Activated naive CD4-positive, alpha-beta T cell treated with Interleukin-2 at 50 U/mL for 16 hours (primary cell): ENCODE measurements around the gene CROCC2.

Source experiments
- DNase-seq: peaks from one replicate; pipeline ENCODE4 v3.0.0-alpha.2; 2020

CROCC2 gene

DNA sequence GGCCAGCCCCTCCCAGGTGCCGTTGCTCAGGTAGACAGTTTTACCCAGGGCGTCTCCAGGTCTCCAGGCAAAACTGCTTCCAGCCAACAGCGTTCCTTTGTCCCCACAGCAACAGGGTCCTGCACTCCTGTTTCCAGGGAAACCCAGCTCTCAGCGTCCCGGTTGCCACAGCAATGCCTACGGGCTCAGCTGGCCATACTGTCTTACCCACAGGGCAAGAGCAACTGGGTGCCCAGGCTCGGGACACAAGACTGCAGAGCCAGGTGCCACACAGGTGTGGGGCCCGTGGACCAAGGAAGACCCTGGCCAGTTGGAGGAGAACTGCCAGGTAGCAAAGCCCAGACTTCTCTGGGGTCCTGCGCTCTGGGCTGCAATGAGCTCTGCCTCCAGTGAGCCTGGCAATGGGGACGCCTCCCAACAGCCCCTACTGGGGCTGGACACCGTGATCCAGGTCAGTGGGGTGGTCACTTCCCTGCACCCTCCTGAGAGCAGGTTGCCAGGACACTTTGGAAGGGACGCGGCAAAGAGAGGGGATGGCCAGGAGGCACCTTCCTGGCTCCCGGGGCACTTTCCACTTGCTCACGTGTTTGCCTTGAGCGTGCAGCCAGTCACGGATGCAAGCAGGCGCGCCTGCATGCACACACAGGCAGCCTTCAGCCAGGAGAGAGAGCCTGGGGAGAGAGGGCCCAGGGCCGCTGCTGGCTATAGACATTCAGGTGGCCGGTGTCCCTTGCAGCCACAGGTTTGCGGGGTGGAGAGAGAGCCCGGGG lies at the start of gene CROCC2:
CROCC2 (plus strand) TSS at position 196 of the 770 bp plus-strand sequence; CDS start at position 374, 178 bp downstream.
- no peak for DNase-seq

DNA sequence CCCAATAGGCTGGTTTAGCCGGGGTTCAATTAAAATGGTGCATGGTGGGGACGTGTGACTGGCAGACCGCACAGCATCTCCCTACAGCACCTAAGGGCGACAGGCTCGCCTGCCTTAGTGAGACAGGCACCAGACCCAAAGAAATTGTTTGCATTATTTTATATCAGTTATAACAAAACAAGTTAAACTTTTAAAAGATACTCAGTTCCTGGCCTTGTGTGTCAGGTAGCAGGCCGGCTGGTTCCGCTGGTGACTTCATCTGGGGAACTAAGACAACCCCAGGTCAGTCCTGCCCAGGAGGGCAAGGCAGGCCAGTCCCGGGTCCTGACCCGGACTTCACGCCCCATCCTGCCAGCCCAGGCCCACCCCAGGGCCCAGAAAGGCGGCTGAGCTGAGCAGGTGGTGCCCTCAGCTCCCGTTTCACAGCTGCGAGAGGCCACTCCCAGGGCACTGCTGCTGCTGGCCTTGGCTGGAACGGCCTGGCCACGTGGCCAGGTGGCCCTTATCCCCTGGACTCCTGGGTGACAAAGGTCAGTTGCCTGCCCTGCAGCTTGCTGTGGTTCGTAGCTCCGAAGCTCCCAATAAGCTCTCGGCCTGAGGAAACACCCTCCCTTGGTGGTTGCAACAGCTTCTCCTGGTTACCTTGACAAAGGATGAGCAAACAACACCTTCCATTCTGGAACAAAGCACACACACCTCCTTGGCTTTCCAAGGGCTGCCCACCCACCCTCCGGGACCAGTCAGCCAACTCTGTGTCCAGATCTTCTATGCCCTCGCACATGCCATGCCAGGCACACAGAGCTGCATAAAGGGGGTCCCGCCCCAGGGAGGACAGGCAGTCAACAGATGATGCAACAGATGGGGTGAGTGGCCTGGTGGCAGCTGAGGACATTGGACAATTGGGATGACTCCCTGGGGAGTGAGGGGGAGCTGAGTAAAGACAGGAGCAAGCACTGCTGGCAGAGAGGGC lies 48.8 kb upstream of the CROCC2 start:
- no peak for DNase-seq

DNA sequence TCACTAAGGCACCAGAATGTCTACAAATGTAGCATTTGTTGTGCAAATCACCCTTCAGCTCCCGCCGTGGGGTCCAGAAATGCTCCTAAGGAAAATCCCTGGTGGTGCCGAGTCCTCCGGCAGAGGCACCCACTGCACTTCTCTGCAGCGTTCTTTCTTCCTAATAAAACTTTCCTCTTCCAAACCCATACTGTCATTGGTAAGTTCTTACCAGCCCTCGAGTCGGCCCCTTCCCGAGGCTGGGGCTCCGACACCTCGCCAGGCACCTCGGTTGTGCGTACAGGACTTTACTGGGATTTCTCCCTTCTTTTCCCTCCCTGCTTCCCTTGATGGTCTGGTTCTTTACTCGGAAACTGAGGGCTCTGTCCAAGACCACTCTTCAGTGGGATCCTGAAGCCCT lies 47.8 kb upstream of the CROCC2 start:
- no peak for DNase-seq

DNA sequence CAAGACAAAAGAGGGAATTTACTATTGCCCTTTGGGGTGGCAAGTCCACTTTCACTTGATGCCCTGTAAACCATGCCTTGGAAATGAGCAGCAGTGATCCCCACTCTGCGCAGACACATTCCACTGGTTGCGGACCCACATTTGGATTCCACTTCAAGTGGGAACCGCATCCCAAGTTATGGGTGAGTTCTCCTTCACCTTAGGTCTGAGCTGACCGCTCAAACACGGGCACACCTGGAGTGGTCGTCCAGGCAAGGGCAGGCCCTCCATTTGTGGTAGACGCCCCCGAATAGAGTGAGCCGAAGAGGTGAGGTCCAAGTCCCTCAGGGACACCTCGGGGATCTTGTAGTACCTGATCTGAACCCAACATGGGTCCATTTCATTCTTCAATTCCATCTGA lies 47.3 kb upstream of the CROCC2 start:
- no peak for DNase-seq

DNA sequence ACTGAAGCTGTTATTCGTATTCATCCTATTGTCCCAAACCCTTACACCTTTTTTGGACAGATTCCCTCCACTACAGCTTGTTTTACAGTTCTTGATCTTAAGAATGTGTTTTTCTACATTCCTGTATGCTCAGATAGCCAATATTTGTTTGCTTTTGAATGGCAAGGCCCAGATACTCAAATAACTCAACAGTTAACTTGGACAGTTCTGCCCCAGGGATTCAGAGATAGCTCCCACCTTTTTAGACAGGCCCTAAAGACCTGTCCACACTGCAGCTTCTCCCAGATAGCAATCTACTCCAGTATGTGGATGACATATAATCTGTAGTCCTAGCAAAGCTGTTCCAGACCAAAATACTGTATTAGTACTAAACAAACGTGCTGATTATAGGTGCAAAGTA lies 44.6 kb upstream of the CROCC2 start:
- DNase-seq = no peak

DNA sequence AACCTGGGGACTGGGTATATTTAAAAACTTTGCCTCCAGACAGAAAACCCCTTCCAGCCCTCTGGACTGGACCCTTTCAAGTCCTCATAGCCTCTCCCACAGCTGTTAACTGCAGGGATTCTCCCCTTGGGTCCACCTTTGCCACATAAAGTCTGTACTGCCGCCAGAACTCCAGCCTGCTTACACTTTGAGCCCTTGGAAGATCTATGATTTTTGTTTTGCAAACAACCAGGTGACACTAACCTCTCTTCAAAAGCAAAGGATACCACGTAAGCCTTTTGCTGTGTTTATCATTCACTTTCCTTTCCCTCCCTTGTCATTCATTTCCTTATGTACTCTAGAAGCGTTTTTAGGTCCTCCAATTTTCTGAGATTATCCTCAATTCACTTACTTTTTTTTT lies 41.7 kb upstream of the CROCC2 start:
- no peak for DNase-seq

DNA sequence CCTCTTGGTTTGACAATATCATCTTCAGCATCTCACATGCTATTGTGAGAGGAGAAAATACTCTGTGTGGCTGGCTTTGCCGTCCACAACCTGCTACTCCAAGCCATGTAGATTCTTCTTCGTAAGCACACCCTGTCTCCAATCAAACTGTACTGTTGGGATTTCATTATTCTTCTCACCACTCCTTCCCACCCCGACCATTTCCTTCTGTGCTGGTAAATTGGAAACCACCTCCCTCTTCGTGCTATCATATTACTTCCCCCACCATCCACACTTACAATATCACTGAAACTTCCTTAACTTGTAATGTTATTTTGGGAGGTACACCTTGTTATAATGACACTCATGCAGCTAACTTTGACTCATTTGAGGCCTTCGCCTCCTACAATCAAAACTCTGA lies 40.7 kb upstream of the CROCC2 start:
- DNase-seq = no peak

DNA sequence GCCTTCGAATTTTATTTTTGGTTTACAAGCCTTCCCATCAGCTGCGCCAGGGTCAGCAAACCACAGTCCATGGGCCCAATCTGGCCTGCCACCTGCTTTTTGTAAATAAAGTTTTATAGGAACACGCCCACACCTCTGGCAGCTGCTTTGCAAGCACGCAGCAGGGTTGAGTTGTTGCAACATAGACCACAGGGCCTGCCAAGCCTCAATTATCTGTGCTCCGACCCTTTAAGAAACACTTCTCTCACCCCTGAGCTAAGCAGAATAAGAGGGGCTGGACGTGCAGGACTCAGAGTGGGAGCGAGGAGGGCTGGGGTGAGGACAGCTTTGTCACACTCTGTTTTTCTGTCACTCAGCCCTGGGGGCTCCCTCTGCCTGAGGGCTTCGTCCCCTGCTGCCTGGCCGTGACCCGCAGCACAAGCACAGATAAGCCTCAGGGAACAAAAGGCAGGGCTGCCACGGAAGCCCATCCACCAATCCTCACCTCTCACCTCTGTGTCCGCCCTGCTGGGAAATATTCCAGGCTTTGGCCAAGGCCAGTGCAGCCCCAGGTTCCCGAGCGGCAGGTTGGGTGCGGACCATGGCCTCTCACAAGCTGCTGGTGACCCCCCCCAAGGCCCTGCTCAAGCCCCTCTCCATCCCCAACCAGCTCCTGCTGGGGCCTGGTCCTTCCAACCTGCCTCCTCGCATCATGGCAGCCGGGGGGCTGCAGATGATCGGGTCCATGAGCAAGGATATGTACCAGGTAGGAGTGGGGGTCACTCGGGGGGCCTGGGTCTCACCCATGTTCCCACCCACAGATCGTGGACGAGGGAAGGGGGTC lies 37.6 kb upstream of the CROCC2 start, which contains the start of gene AGXT:
AGXT (plus strand) TSS at position 539 of the 823 bp plus-strand sequence; CDS start at position 581, 42 bp downstream.
- no peak for DNase-seq

DNA sequence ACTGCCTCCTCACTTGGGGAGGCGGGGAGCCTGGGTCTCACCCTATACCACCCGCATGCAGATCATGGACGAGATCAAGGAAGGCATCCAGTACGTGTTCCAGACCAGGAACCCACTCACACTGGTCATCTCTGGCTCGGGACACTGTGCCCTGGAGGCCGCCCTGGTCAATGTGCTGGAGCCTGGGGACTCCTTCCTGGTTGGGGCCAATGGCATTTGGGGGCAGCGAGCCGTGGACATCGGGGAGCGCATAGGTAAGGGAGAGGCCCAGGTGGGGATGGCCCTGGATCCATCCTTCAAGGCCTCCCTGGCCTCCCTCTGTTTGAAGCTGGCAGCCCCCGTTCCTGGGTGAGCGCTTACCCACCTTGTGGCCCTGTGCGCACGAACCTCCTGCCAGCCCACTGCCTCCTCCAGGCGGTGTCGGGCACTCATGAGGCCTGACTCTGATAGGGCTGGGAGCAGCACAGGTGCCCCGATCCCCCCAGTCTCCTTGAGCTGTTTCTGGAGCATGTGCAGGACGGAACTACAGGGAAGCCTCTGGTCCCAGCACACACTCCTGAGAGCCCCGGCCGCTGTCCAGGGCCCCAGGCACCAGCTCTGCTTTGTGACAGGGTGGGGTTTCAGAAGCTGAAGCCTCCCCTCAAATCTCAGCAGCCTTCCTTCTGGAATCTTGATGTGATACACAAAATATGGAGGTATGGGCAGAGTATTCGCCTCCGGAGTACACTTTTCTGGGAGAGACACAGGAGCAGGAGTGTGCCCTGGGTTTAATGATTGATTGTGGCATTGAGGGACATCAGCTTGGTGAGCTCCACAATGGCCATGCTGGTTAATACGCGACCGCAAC lies 36.8 kb upstream of the CROCC2 start:
- DNase-seq = no peak

DNA sequence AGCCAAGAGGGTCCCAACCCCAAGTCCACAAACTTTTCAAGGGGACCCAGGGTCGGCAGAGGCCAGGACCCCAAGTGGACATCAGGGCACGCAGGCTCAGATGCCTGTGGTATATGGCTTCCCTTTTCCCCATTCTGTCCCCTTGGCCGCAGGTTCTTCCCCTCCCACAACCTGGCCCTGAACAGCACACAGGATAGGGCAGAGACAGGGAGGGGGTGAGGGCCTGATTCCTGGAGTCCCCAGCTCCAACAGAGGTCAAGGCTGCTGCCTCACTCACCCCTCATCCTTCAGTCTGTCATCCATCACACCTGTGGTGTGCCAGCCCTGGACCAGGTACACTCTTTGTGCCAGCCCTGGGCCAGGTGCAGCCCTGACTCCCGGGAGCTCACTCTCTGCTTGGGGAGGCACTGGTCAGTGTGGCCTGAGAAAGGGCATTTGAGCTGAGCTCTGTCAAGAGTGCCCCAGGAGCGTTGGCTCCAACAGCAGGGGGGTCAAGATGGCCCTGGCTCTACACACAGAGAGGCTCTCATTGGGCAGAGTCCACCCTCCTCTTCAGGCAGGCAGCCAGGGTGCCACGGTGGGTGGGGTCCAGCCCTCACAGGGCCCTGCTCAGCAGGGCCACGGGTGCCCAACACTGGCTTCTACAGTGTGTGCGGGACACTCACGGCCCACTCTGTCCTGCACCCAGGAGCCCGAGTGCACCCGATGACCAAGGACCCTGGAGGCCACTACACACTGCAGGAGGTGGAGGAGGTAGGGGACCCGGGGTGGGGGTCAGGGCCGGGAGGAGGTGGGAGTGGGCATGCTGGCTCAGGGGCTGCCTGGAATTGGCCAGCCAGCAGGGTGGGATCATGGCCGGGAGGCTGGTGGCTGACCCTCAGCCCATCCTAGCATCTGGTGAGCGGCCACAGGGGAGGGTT lies 35.9 kb upstream of the CROCC2 start:
- DNase-seq = no peak

DNA sequence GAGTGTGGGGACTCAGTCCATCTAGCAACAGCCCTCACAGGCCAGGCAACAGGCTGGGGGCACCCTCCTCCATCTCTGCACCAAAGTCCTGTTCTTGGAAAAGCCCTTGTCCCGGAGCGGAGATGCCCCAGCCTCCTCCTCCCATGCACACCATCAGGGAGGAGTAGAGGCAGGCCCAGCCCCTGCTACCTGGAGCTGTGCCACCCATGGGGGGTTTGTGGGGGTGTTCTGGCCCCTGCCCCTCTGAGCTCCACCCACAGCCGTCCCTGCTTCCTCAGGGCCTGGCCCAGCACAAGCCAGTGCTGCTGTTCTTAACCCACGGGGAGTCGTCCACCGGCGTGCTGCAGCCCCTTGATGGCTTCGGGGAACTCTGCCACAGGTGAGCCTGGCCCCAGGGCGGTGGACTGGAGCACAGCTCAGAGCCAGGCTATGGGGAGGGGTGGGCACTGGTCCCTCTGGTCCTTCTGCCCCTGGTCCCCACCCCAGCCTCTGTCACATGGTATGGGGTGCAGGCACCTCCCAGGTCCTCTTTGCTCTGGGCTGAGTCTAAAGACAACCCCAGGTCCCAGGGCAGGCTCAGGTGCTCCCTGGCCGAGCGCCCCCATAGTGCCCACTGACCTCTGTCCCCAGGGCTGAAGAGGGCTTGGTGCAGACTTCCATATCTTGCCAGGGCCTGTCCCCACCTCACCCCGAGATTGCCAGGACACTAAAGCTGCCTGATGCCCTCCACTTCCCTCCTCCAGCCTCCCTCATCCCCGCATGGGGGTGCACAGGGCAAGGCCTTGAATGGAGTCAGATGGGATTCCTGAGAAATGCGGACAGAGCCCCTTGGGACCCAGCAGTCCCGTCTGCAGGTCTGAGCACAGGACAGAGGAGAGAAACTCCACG lies 34.8 kb upstream of the CROCC2 start:
- DNase-seq = no peak

DNA sequence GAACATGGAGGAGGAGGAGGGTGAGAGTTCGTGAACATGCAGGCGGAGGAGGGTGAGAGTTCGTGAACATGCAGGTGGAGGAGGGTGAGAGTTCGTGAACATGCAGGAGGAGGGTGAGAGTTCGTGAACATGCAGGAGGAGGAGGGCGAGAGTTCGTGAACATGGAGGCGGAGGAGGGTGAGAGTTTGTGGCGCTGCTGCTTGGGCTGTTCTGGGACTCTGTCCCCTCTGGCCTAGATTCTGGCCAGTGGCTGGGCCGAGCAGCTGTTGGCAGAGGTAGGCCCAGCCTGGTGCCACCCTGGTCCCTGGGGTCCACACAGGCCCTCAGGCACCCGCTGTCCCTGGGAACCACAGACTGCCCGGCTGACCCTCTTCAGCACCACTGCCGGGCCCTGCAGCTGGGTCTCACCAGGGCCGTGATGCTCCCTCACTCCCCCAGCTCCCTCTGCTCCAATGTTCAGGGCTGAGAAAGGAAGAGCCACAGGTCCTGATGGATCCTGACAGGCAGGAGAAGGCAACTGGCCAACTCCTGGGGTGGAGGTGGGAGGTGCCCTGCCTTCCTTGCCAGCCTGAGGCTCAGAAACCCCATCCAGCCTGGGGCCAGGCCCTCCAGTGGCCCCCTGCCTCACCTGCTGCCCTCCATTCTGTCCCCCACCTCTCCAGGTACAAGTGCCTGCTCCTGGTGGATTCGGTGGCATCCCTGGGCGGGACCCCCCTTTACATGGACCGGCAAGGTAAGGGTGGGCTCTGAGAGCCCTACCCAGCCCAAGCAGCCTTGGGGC lies 33.6 kb upstream of the CROCC2 start:
- no peak for DNase-seq

DNA sequence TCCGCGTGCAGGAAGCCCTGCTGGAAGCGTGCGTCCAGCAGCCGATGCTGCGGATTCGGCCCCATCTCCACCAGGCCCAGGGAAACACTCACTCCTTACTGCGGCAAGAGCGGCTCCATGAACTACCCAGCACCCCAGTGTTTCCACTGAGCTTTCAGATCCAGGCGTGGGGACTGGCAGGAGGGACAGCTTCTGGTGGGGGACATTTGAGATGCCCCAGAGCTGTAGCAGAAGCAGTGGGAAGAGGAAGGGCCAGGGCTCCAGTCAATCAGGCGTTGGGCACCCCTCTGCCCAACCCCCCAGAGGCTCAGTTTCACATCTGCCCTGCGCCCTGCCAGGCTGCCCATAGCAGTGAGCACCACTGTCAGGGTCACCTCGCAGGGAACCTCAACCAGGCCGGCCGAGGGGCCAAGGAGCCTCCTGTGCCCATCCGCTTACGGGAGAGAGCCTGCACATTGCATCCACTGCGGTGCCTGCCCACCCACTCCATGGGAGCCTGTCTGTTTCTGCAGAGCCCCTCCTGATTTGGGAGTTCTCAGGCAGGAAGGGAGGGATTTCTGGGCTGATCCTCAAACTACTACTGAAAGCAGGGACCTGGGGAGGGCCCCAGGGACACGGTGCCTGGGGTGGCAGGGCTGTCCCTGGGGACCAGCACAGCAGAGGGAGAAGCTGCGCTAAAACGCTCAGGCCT lies 32.9 kb upstream of the CROCC2 start:
- no peak for DNase-seq

DNA sequence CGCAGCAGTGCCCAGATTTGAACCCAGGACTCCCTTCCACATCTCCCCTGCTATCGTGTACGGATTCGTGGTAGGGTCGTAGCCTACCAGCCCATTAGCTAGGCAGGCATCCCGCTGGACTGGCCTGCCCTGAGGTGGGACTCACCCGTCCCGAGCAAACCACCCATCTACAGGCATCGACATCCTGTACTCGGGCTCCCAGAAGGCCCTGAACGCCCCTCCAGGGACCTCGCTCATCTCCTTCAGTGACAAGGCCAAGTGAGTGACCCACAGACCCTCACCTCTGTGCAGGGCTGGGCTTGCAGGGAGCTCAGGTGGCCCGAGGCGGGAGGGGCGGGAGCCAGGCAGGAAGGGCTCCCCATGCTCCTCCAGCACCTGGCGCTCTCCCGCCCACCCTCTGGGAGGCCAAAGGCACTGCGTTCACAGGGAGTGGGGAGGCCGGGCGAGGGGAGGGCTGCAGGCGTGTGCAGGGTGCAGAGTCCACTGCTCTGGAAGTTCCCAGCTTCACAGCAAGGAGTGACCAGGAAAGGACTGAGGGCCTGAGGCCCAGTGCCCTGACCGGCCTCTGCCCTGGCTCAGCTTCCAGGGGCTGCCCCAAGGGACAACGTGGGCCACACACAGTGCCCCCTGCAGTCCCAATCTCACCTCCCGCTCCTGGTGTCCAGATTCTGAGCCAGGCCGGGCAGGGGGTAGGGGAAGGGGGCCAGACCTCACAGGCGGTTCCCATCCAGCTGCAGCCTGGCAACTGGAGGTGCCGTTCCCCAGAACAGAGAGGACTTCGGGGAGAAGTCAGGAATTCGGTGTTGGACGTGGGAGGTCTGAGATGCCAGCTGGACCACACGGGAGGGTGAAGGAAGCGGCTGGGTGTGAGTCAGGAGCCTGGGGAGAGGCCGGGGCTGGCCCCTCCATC lies 32.1 kb upstream of the CROCC2 start:
- DNase-seq = no peak

DNA sequence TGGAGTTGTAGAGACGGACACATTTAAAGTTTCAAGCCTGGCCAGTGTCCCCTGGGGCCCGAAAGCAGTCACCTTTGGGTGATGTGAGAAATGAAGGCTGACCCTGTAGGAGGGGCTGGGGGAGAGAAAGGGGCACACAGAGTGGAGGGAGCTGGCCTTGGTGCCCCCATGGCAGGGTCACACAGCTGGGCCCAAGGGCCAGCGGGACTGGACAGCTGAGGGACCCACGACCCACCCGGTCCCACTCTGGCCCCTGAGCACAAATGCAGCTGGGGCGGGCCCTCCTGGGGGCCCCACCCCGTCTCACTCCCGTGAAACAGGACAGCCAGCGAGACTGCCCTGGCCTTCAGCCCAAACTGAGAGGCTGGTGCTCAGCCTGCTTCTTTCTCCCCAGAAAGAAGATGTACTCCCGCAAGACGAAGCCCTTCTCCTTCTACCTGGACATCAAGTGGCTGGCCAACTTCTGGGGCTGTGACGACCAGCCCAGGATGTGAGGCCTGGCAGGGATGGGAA lies 31.4 kb upstream of the CROCC2 start:
- DNase-seq = no peak

DNA sequence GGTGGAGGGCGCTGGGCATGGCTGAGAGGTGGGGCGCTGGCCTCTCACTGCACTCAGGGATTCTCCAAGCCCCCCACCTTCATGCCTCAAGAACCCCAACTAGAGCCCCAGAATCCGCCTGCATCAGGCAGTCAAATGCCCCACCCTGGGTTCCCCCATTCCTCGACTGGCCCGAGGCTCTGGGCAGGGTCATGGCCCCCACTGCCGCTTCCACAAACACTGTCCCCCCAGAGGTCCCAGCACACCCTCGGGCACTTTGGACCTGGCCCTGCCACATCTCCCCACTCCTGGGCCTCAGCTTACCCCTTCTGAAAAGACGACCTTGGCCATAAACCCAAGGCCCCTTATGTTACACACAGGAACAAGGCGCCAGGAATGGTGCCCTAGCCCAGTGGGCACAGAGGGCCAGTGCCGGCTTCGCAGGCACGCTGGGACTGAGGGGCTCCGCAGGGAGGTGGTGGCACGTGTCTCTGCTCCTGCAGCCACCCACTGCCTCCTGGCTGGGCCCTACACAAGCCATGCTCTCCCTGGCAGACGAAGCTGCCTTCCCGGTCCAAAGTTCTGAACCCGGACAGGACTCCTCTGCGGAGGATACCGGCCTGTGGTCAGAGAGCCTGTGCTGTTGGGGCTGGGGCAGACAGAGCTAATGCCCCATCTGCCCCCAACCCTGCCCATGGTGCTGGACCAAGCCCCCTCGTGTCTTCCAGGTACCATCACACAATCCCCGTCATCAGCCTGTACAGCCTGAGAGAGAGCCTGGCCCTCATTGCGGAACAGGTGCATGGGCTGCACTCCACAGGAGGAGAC lies 30.7 kb upstream of the CROCC2 start:
- DNase-seq = no peak
